Spleen (tissue), 7 donors: ENCODE data around the gene TYK2.

Experiments used
- CTCF ChIP-seq, 11 experiments: fragments of 200-600 bp in 7 of 11; fragments of 450-650 bp in 4 of 11; sonication (generic) in 4 of 11; IDR thresholded peaks in 8 of 11; conservative IDR thresholded peaks in 3 of 11; 1 replicate in 7 of 11; 2 replicates in 4 of 11; pipeline versions ENCODE4 v1.4.0 to v1.8.0; 2016 to 2021; ENCODE audit warnings: antibody characterized with exemption in 11 of 11, inconsistent platforms in 4 of 11, mild to moderate bottlenecking in 1 of 11
- POLR2A ChIP-seq, 3 donors: fragments of 450-650 bp; IDR thresholded peaks; one replicate each; pipeline ENCODE4 v1.5.1; 2017; ENCODE audit warnings: antibody characterized with exemption in 3 of 3, mild to moderate bottlenecking in 1 of 3
- POLR2AphosphoS5 ChIP-seq, 3 donors: sonication (generic); formaldehyde crosslinking; IDR thresholded peaks; one replicate each; pipeline ENCODE4 v1.5.1; 2017; ENCODE audit warnings: antibody characterized with exemption in 3 of 3
- donor health status: DM: no; HTN: no; CAD: no; lungs with moderate emphysema.
- donor health status: DM: no; HTN: no; CAD: no.
- donor health status: DM: no; HTN: no; CAD: no.

- no peak for TF ChIP-seq CTCF (IDR thresholded peaks at IDR 0.05 in 8 of 11, conservative IDR thresholded peaks at IDR 0.05 in 3 of 11)
- TF ChIP-seq POLR2AphosphoS5 (IDR thresholded peaks at IDR 0.05): no peak
- no peak for TF ChIP-seq POLR2A (IDR thresholded peaks at IDR 0.05)
Observed at GRCh38 chr19:10398819-10399218, 18.4 kb upstream of the TYK2 start.
